ENCODE data around the gene ARHGAP5.

DNA sequence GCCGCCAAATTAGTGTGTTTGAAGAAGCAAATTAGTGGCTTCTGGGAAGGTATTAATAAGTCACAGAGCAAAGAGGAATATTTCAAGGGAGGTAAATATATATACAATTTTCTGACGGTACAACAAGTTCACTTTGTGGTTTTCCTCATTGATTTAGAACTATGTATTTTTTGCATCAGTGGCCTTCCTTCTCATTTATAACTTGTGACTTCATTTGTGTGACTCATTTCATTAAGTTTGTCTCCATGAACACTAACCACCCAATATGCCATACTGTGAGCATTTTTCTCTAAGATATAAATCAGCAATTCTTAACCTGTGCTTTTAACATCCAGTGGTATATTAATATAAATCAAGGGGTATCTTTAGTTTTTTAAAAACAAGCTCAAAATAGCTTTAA lies 29.3 kb upstream of the ARHGAP5 start:
- TF ChIP-seq, protein P1, sequence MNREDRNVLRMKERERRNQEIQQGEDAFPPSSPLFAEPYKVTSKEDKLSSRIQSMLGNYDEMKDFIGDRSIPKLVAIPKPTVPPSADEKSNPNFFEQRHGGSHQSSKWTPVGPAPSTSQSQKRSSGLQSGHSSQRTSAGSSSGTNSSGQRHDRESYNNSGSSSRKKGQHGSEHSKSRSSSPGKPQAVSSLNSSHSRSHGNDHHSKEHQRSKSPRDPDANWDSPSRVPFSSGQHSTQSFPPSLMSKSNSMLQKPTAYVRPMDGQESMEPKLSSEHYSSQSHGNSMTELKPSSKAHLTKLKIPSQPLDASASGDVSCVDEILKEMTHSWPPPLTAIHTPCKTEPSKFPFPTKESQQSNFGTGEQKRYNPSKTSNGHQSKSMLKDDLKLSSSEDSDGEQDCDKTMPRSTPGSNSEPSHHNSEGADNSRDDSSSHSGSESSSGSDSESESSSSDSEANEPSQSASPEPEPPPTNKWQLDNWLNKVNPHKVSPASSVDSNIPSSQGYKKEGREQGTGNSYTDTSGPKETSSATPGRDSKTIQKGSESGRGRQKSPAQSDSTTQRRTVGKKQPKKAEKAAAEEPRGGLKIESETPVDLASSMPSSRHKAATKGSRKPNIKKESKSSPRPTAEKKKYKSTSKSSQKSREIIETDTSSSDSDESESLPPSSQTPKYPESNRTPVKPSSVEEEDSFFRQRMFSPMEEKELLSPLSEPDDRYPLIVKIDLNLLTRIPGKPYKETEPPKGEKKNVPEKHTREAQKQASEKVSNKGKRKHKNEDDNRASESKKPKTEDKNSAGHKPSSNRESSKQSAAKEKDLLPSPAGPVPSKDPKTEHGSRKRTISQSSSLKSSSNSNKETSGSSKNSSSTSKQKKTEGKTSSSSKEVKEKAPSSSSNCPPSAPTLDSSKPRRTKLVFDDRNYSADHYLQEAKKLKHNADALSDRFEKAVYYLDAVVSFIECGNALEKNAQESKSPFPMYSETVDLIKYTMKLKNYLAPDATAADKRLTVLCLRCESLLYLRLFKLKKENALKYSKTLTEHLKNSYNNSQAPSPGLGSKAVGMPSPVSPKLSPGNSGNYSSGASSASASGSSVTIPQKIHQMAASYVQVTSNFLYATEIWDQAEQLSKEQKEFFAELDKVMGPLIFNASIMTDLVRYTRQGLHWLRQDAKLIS (CRISPR knock-in tag; IDR thresholded peaks at IDR 0.05): no peak
- TF ChIP-seq, protein P2, sequence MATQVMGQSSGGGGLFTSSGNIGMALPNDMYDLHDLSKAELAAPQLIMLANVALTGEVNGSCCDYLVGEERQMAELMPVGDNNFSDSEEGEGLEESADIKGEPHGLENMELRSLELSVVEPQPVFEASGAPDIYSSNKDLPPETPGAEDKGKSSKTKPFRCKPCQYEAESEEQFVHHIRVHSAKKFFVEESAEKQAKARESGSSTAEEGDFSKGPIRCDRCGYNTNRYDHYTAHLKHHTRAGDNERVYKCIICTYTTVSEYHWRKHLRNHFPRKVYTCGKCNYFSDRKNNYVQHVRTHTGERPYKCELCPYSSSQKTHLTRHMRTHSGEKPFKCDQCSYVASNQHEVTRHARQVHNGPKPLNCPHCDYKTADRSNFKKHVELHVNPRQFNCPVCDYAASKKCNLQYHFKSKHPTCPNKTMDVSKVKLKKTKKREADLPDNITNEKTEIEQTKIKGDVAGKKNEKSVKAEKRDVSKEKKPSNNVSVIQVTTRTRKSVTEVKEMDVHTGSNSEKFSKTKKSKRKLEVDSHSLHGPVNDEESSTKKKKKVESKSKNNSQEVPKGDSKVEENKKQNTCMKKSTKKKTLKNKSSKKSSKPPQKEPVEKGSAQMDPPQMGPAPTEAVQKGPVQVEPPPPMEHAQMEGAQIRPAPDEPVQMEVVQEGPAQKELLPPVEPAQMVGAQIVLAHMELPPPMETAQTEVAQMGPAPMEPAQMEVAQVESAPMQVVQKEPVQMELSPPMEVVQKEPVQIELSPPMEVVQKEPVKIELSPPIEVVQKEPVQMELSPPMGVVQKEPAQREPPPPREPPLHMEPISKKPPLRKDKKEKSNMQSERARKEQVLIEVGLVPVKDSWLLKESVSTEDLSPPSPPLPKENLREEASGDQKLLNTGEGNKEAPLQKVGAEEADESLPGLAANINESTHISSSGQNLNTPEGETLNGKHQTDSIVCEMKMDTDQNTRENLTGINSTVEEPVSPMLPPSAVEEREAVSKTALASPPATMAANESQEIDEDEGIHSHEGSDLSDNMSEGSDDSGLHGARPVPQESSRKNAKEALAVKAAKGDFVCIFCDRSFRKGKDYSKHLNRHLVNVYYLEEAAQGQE (IDR thresholded peaks at IDR 0.05; ENCODE audit: borderline replicate concordance): no peak
- TF ChIP-seq, protein P2 (CRISPR knock-in tag; IDR thresholded peaks at IDR 0.05; ENCODE audit: low read depth): no peak

Data from K562 (cell line).